Right lobe of liver (tissue), 4 donors: ENCODE measurements around the gene FFAR3.

Source experiments
- CTCF ChIP-seq, 4 donors: fragments of 200-600 bp in 3 of 4; fragments of 450-650 bp in 1 of 4; IDR thresholded peaks; one replicate each; pipeline versions ENCODE4 v1.5.1 to v1.8.0; 2016 to 2022; ENCODE audit warnings: antibody characterized with exemption in 4 of 4, mild to moderate bottlenecking in 2 of 4
- POLR2A ChIP-seq: fragments of 450-650 bp; IDR thresholded peaks from one replicate; pipeline ENCODE4 v1.6.1; 2017; ENCODE audit warnings: antibody characterized with exemption, mild to moderate bottlenecking
- donor health status: DM: no; HTN: no; CAD: no.
- donor health status: DM: no; HTN: no; CAD: no.
- donor health status: DM: no; HTN: yes; CAD: no.

DNA sequence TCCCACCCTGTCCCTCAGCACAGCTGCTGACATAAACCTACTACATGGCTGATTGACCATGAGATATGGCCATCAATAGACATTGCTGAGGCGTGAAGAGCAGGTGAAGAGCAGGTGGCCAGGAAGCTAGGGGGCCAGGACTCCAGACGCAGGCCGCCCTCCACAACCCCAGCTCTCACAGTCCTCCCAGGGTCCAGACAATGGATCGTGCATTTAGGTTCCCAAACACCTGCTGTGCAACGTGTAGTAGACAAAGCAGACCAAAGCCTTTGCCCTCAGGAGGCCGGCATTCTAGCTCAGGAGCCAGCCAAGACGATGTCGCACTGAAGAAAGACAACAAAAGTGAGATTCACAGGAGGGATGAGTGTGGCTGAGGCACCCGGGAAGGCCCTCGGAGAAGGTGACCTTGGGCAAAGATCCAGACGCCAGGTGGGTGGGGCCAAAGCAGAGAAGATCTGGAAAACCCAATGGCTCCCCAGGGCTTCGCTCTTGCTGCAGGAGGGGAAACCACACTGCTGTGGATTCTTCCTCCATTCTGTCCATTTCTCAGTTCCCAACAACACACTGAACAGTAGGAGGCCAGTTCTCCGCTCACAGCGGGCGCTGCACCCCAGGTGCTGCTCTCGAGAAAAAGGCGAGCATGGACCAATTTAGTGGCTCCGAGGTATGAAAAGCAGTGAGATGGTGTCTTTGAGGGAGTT is 9.2 kb upstream of the FFAR3 start:
- no peak for TF ChIP-seq CTCF (IDR thresholded peaks at IDR 0.05)
- no peak for TF ChIP-seq POLR2A
